ENCODE data around the gene PARS2. TPM values are rescaled to one million over a fixed set of nuclear protein-coding genes. Genes with fewer than 3 reads are reported as not detected.

Gene PARS2
- total RNA-seq, 1 donor from 2014 or later: 4.0 TPM

DNA sequence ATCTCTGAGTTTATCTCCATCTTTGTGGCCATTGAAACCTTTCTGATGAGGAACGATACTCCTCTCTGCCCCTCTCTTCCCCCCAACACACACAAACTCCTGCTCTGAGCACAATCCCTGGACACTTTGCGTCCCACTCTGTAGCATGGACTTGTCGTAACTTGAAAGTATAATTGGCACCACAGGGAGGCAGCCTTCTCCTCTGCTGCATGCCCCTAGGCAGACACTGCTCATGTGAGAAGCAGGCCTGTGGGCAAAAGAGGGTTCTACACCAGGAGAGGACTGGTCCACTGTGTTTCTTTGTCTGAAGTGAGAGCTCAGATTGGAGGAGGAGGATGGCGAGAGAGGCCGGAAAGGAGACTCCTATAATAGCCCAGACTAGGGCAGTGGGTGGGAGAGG is 3.8 kb upstream of the PARS2 start:
- no peak overlapping the region for H3K4me3 Mint-ChIP-seq (ENCODE audit: unreplicated experiment)
- H3K36me3 Mint-ChIP-seq (ENCODE audit: low read depth): no peaks in the 10 kb centered on the region
- no peaks in the 10 kb centered on the region for H3K9me3 Mint-ChIP-seq (ENCODE audit: low read depth)
- TF ChIP-seq, protein P1, sequence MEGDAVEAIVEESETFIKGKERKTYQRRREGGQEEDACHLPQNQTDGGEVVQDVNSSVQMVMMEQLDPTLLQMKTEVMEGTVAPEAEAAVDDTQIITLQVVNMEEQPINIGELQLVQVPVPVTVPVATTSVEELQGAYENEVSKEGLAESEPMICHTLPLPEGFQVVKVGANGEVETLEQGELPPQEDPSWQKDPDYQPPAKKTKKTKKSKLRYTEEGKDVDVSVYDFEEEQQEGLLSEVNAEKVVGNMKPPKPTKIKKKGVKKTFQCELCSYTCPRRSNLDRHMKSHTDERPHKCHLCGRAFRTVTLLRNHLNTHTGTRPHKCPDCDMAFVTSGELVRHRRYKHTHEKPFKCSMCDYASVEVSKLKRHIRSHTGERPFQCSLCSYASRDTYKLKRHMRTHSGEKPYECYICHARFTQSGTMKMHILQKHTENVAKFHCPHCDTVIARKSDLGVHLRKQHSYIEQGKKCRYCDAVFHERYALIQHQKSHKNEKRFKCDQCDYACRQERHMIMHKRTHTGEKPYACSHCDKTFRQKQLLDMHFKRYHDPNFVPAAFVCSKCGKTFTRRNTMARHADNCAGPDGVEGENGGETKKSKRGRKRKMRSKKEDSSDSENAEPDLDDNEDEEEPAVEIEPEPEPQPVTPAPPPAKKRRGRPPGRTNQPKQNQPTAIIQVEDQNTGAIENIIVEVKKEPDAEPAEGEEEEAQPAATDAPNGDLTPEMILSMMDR (IDR thresholded peaks at IDR 0.05): no peak
- H3K4me1 Mint-ChIP-seq (ENCODE audit: low read depth): peaks cover 13% of the 10 kb centered on the region
- H3K27ac Mint-ChIP-seq (ENCODE audit: unreplicated experiment): no peak overlapping the region
- DNase-seq (ENCODE audit: low spot score): no peak
- peaks cover 15% of the 10 kb centered on the region for H3K27me3 Mint-ChIP-seq (ENCODE audit: low read depth)

GRCh38 chr1:54767526-54767925 is 3.2 kb upstream of the PARS2 start:
- no peaks in the 10 kb centered on the region for H3K36me3 Mint-ChIP-seq (ENCODE audit: low read depth)
- no peak overlapping the region for H3K4me3 Mint-ChIP-seq (ENCODE audit: unreplicated experiment)
- TF ChIP-seq, protein P1 (IDR thresholded peaks at IDR 0.05): no peak
- peaks cover 15% of the 10 kb centered on the region for H3K27me3 Mint-ChIP-seq (ENCODE audit: low read depth)
- no peak for DNase-seq (ENCODE audit: low spot score)
- peaks cover 16% of the 10 kb centered on the region for H3K4me1 Mint-ChIP-seq (ENCODE audit: low read depth)
- H3K27ac Mint-ChIP-seq (ENCODE audit: unreplicated experiment): no peak overlapping the region
- no peaks in the 10 kb centered on the region for H3K9me3 Mint-ChIP-seq (ENCODE audit: low read depth)

DNA sequence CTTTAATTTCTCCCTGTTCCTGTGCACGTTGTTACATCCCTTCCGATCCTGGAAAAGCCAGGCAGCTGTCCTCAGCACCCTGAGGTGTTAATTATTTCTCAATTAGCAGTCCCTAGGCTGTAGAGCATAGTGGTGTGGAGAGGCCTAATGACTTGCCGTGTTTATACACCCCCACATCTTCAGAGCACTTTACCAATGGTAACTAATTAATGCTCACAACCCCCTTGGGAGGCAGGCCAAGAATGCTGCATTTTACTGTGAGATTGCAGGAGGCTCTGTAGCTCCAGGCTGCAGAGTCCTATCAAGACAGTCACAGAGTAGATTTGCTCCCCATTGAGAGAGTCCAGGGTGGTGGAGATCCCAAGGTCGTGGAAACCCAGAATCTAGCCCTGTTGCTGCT is 2.4 kb upstream of the PARS2 start:
- no peaks in the 10 kb centered on the region for H3K9me3 Mint-ChIP-seq (ENCODE audit: low read depth)
- DNase-seq (ENCODE audit: low spot score): no peak
- H3K27me3 Mint-ChIP-seq (ENCODE audit: low read depth): peaks cover 15% of the 10 kb centered on the region
- no peaks in the 10 kb centered on the region for H3K36me3 Mint-ChIP-seq (ENCODE audit: low read depth)
- H3K4me1 Mint-ChIP-seq (ENCODE audit: low read depth): peaks cover 16% of the 10 kb centered on the region
- TF ChIP-seq, protein P1 (IDR thresholded peaks at IDR 0.05): no peak
- H3K27ac Mint-ChIP-seq (ENCODE audit: unreplicated experiment): no peak overlapping the region
- H3K4me3 Mint-ChIP-seq (ENCODE audit: unreplicated experiment): no peak overlapping the region

DNA sequence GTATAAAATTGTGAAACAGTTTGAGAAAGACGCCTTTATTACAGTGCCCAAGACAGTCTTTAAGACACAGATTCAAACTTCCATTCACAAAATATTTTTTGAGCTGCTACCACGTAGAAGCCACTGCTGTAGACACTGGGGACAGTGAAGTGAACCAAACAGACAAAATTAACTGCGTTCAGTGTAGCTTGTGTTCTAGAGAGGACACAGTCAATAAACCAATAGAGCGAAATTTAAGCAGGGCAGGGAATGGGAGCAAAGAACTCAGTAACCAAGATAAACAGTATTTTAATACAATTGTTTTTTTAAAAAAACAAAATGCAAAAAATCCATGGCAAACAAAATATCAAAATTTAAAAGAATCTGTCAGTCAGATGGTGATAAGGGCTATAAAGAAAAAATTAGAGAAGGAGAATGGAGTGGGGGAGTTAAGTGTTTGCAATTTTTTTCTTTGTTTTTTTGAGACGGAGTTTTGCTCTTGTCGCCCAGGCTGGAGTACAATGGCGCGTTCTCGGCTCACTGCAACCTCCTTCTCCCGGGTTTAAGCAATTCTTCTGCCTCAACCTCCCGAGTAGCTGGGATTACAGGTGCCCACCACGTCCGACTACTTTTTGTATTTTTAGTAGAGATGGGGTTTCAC is 719 bp upstream of the PARS2 start:
- Mint-ChIP-seq H3K27me3 (ENCODE audit: low read depth) (peaks cover 12% of the 10 kb centered on the region), H3K4me3 (ENCODE audit: unreplicated experiment) (peak overlapping the region; percentile 93), H3K9me3 (ENCODE audit: low read depth) (no peaks in the 10 kb centered on the region), H3K27ac (ENCODE audit: unreplicated experiment) (peak overlapping the region; percentile 82), H3K36me3 (ENCODE audit: low read depth) (no peaks in the 10 kb centered on the region), H3K4me1 (ENCODE audit: low read depth) (peaks cover 16% of the 10 kb centered on the region)
- TF ChIP-seq, protein P1 (IDR thresholded peaks at IDR 0.05): no peak
- no peak for DNase-seq (ENCODE audit: low spot score)

DNA sequence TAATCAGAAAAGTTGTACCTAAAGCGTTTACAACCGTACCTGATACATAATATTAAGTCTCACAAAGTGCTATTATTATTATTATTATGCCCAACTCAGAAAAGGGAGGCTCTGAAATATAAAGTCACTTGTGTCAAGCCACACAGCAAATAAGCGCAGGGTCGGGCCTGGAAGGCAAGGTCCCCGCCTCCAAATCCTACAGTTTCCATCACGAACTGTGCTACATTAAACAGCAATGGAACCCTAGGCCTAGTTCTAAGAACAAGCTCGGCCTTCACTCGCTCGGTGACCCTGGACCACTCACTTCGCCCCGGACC is 549 bp downstream of the PARS2 start:
- no peak for DNase-seq (ENCODE audit: low spot score)
- Mint-ChIP-seq H3K4me3 (ENCODE audit: unreplicated experiment) (peak overlapping the region; percentile 93), H3K9me3 (ENCODE audit: low read depth) (no peaks in the 10 kb centered on the region), H3K27me3 (ENCODE audit: low read depth) (peaks cover 7% of the 10 kb centered on the region), H3K36me3 (ENCODE audit: low read depth) (peaks cover 1% of the 10 kb centered on the region), H3K4me1 (ENCODE audit: low read depth) (peaks cover 16% of the 10 kb centered on the region), H3K27ac (ENCODE audit: unreplicated experiment) (peak overlapping the region; percentile 97)
- TF ChIP-seq, protein P1 (IDR thresholded peaks at IDR 0.05): no peak
